Amniotic stem cell (primary cell): ENCODE measurements around the gene ESPN.

Experiments used
- DNase-seq: peaks from one replicate; lab custom pipeline; 2025; lab: John Stamatoyannopoulos, UW

Gene ESPN

GRCh38 chr1:6497215-6497866 is 72.8 kb downstream of the ESPN start:
- no peak for DNase-seq

- DNase-seq = no peak
These were observed 73.4 kb downstream of the ESPN start for GRCh38 chr1:6497867-6498575.

GRCh38 chr1:6498576-6499111 is 74.1 kb downstream of the ESPN start:
- DNase-seq = no peak

GRCh38 chr1:6499296-6499695 is 74.7 kb downstream of the ESPN start:
- no peak for DNase-seq

GRCh38 chr1:6500544-6501278 is 76.1 kb downstream of the ESPN start:
- no peak for DNase-seq

GRCh38 chr1:6501279-6501813 is 76.8 kb downstream of the ESPN start:
- DNase-seq = no peak

GRCh38 chr1:6502000-6502891 is 77.7 kb downstream of the ESPN start:
- no peak for DNase-seq

- DNase-seq = no peak
These were observed 79.5 kb downstream of the ESPN start for GRCh38 chr1:6503884-6504602.

- DNase-seq = no peak
These were observed 80.3 kb downstream of the ESPN start for GRCh38 chr1:6504887-6505286.

- no peak for DNase-seq
These were observed 81.0 kb downstream of the ESPN start for GRCh38 chr1:6505367-6506209.

GRCh38 chr1:6506210-6507036 is 81.8 kb downstream of the ESPN start:
- no peak for DNase-seq

- DNase-seq = no peak
These were observed 82.5 kb downstream of the ESPN start for GRCh38 chr1:6507037-6507428.

- no peak for DNase-seq
These were observed 82.9 kb downstream of the ESPN start for GRCh38 chr1:6507461-6507911.

- DNase-seq = no peak
These were observed 83.7 kb downstream of the ESPN start for GRCh38 chr1:6508154-6508815.

- DNase-seq = no peak
These were observed 84.2 kb downstream of the ESPN start for GRCh38 chr1:6508816-6509189.

GRCh38 chr1:6509220-6509918 is 84.8 kb downstream of the ESPN start:
- DNase-seq = no peak

- DNase-seq = no peak
These were observed 85.3 kb downstream of the ESPN start for GRCh38 chr1:6509919-6510291.

GRCh38 chr1:6510493-6510892 is 85.9 kb downstream of the ESPN start:
- DNase-seq = no peak
